ENCODE data around the gene TMED7.

The TMED7 gene

GRCh38 chr5:115627295-115627865, 1.5 kb upstream of the TMED7 start:
- peak; percentile 58 for DNase-seq (ENCODE audit: low spot score)

- DNase-seq (ENCODE audit: low spot score), result no peak
These were observed 598 bp upstream of the TMED7 start for GRCh38 chr5:115626445-115626823.

- DNase-seq (ENCODE audit: low spot score), result no peak
These were observed 842 bp downstream of the TMED7 start for GRCh38 chr5:115624994-115625393.

- DNase-seq (ENCODE audit: low spot score), result no peak
These were observed 2.2 kb downstream of the TMED7 start for GRCh38 chr5:115623658-115624057.

- no peak for DNase-seq (ENCODE audit: low spot score)
These were observed 4.4 kb downstream of the TMED7 start for GRCh38 chr5:115621365-115621900.

GRCh38 chr5:115616892-115617291, 8.9 kb downstream of the TMED7 start:
- no peak for DNase-seq (ENCODE audit: low spot score)

GRCh38 chr5:115616472-115616871, 9.4 kb downstream of the TMED7 start:
- DNase-seq (ENCODE audit: low spot score), result no peak

- no peak for DNase-seq (ENCODE audit: low spot score)
These were observed 14.0 kb downstream of the TMED7 start for GRCh38 chr5:115611873-115612272.

- DNase-seq (ENCODE audit: low spot score), result no peak
These were observed 17.9 kb downstream of the TMED7 start for GRCh38 chr5:115607935-115608334.

GRCh38 chr5:115605436-115605835, 20.4 kb downstream of the TMED7 start:
- DNase-seq (ENCODE audit: low spot score), result no peak

GRCh38 chr5:115602591-115603125, 23.2 kb downstream of the TMED7 start:
- DNase-seq (ENCODE audit: low spot score), result no peak

GRCh38 chr5:115601701-115602590, 23.9 kb downstream of the TMED7 start, which contains the start of gene TICAM2:
TICAM2 (minus strand) TSS chr5:115602479; CDS start chr5:115581256, 21,223 bp downstream.
- DNase-seq (ENCODE audit: low spot score), result no peak

- DNase-seq (ENCODE audit: low spot score), result no peak
These were observed 25.1 kb downstream of the TMED7 start for GRCh38 chr5:115600766-115601165.

GRCh38 chr5:115599924-115600323, 25.9 kb downstream of the TMED7 start:
- DNase-seq (ENCODE audit: low spot score), result no peak

GRCh38 chr5:115599502-115599901, 26.3 kb downstream of the TMED7 start:
- DNase-seq (ENCODE audit: low spot score), result no peak

- no peak for DNase-seq (ENCODE audit: low spot score)
These were observed 31.4 kb downstream of the TMED7 start for GRCh38 chr5:115594128-115595047.

GRCh38 chr5:115589043-115589442, 36.8 kb downstream of the TMED7 start:
- no peak for DNase-seq (ENCODE audit: low spot score)

- DNase-seq (ENCODE audit: low spot score), result no peak
These were observed 37.2 kb downstream of the TMED7 start for GRCh38 chr5:115588640-115589039.

GRCh38 chr5:115586525-115587146, 39.2 kb downstream of the TMED7 start:
- peak; percentile 11 for DNase-seq (ENCODE audit: low spot score)

GRCh38 chr5:115585265-115585664, 40.6 kb downstream of the TMED7 start:
- DNase-seq (ENCODE audit: low spot score), result no peak

- DNase-seq (ENCODE audit: low spot score), result no peak
These were observed 41.3 kb downstream of the TMED7 start for GRCh38 chr5:115584501-115584900.

Measured in SK-N-DZ (cell line).